ENCODE results near the gene ASS1.
"Not testable (repeated sequence)": the region's sequence is repeated elsewhere in the genome, so short reads cannot be mapped to it uniquely, and the experiment has no call there.

Gene ASS1

GRCh38 chr9:130444565-130445221, at the start of gene ASS1:
Gene ASS1, plus strand, starts transcription at chr9:130444961. Its CDS starts 7,268 bp downstream, at chr9:130452229.
- no peak for DNase-seq

- DNase-seq: no peak
Observed at GRCh38 chr9:130395810-130396435, 48.8 kb upstream of the ASS1 start.

GRCh38 chr9:130396581-130396980, 48.2 kb upstream of the ASS1 start:
- no peak for DNase-seq

- DNase-seq: no peak
Observed at GRCh38 chr9:130398487-130399240, 46.1 kb upstream of the ASS1 start.

- DNase-seq: no peak
Observed at GRCh38 chr9:130399768-130400167, 45.0 kb upstream of the ASS1 start.

GRCh38 chr9:130400870-130401269, 43.9 kb upstream of the ASS1 start:
- DNase-seq: no peak

- DNase-seq: not testable (repeated sequence)
Observed at GRCh38 chr9:130401742-130402141, 43.0 kb upstream of the ASS1 start.

- no peak for DNase-seq
Observed at GRCh38 chr9:130402243-130402642, 42.5 kb upstream of the ASS1 start.

- DNase-seq: no peak
Observed at GRCh38 chr9:130402645-130403440, 41.9 kb upstream of the ASS1 start.

GRCh38 chr9:130405657-130406257, 39.0 kb upstream of the ASS1 start:
- DNase-seq: no peak

- DNase-seq: no peak
Observed at GRCh38 chr9:130406278-130406895, 38.4 kb upstream of the ASS1 start.

GRCh38 chr9:130407916-130408663, 36.7 kb upstream of the ASS1 start:
- no peak for DNase-seq

GRCh38 chr9:130408669-130409068, 36.1 kb upstream of the ASS1 start:
- DNase-seq: no peak

- DNase-seq: no peak
Observed at GRCh38 chr9:130409246-130409645, 35.5 kb upstream of the ASS1 start.

- DNase-seq: no peak
Observed at GRCh38 chr9:130410443-130410842, 34.3 kb upstream of the ASS1 start.

GRCh38 chr9:130411566-130411915, 33.2 kb upstream of the ASS1 start:
- no peak for DNase-seq

GRCh38 chr9:130414081-130414731, 30.6 kb upstream of the ASS1 start:
- no peak for DNase-seq

- no peak for DNase-seq
Observed at GRCh38 chr9:130414910-130415746, 29.6 kb upstream of the ASS1 start.

GRCh38 chr9:130417602-130418001, 27.2 kb upstream of the ASS1 start:
- DNase-seq: no peak

- no peak for DNase-seq
Observed at GRCh38 chr9:130418776-130419175, 26.0 kb upstream of the ASS1 start.
